ENCODE results near the gene TRIP11. TPM values are rescaled to one million over a fixed set of nuclear protein-coding genes. Genes with fewer than 3 reads are reported as not detected.

Gene TRIP11
- total RNA-seq, 1 experiment from 2014 or later, result 18.8 TPM

DNA sequence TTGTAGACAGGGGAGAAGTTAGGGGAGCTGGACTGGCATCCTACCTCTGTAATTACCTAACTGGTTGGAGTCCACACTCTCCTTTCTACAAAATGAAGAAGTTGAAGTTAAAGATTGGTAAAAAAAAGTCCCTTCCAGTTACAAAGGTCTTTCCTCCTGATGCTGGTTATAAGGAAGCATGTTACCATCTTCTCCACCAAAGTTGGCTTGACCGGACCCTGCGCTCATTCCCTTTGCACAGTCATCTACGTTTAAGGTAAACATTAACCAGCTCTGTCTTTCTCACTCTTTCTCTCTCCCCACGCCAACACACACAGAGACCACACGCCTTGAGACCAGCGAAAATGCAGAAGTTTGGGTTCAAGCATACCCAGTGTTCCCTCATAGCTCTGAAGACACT is 104.3 kb downstream of the TRIP11 start:
- in situ Hi-C loops (cut with HindIII; ENCODE audit: low pct_unique_long_range_greater_than_20kb, low sequenced_read_pairs), result no loop called here
- no peak for DNase-seq (ENCODE audit: low read depth, low spot score)

DNA sequence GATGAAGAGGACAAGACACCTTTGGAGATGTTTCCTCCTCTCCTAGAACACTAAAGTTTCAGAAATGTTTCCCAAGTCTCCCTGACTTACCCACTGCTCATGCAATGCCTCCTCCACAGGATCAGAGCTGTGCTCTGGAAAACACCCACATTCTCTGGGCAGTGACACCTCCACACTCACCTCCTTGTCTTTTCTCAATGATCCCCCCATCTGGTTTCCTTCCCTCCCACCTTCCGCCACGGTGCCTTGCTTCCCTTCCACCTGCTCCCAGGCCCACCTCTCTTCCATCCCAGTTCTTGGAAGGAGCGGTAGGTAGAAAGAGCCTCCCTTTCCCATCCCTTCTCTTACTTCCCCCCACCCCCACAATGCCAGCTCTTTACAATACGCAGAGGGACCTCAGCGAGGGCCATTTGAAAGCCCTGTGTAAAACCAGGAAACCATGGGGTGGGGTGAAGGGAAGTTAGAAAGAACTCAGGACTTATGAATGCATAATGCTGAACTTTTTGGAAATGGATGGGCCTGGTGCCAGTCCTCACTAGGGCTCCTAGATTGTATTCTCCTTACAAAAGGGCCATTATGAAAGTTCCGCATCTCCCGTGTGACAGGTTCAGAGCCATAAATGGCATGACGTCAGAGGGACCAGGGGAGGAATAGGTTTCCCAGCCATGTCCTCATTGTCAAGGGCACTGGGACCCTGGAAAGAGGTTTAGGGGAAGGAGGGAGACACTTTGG is 105.1 kb downstream of the TRIP11 start:
- peak; percentile 99 for DNase-seq (ENCODE audit: low read depth, low spot score)
- in situ Hi-C loops (cut with HindIII; ENCODE audit: low pct_unique_long_range_greater_than_20kb, low sequenced_read_pairs), result no loop called here

DNA sequence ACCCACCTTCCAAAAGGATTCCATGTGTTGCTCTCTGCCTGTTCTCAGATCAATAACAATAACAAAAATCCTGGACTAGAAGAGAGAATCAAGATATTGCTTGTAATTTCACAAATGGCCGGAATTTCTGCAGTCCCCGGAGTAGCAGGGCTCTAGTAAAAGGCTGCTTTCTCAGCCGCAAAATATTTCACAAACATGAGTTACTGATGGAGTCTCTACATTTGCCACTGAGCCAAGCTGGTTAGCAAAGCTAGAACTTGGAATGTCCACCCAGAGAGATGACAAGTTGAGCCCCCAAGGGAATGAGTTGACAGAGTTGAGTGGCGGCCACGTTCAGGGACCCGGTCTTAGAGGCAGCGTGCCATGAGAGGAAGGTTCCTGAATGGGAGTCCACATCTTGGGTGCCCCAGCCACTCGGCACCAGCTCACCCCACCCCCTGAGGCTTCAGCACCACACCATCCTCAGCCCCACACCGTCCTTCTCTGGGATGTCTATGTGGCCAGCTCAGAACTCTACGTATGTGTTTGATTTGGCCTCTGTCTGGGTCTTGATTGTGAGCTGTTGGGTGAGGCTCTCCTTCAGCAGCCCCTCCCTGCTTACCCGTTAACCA is 108.3 kb downstream of the TRIP11 start:
- in situ Hi-C loops (cut with HindIII; ENCODE audit: low pct_unique_long_range_greater_than_20kb, low sequenced_read_pairs), result no loop called here

DNA sequence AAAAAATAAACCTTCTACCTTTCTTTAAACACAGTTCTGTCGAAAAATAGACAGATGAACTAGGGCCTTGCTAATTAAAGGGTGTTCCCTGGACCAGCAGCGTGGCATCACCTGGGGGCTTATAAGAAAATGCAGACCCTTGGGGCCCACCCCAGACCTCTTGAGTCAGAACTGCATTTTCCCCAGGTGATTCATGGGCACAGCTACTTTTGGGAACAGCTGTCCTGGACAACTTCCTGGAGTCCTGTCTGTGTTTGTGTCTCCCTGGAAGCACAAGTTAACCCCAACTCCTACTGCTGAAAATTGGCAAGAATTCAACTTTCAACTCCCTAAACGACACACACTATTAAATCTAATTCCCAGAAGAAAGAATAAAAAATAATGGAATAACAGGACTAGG is 110.2 kb downstream of the TRIP11 start:
- in situ Hi-C loops (cut with HindIII; ENCODE audit: low pct_unique_long_range_greater_than_20kb, low sequenced_read_pairs), result no loop called here

More for the DNA sequence above, 108.3 kb downstream of the TRIP11 start:
- no peak for DNase-seq (ENCODE audit: low read depth, low spot score)

DNA sequence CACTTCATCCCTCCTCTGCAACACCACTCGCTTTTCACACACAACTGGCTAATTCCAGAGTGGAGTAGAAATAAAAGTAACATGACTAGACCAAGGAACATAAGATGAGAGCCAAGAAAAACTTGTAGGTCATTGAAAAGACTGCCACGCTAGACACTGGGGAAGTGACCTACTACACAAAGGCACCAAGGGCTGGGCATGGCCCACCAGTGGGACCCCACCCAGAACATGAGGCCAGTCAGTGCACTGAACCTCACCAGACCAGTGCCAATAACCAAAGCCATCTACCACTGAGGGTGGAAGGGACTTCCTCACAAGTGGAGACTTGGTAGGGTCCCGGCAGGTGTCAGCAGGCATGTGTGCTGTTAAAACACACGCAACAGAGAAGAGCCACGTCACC is 112.1 kb downstream of the TRIP11 start:
- in situ Hi-C loops (cut with HindIII; ENCODE audit: low pct_unique_long_range_greater_than_20kb, low sequenced_read_pairs), result no loop called here
- no peak for DNase-seq (ENCODE audit: low read depth, low spot score)

More for the DNA sequence above, 110.2 kb downstream of the TRIP11 start:
- no peak for DNase-seq (ENCODE audit: low read depth, low spot score)

DNA sequence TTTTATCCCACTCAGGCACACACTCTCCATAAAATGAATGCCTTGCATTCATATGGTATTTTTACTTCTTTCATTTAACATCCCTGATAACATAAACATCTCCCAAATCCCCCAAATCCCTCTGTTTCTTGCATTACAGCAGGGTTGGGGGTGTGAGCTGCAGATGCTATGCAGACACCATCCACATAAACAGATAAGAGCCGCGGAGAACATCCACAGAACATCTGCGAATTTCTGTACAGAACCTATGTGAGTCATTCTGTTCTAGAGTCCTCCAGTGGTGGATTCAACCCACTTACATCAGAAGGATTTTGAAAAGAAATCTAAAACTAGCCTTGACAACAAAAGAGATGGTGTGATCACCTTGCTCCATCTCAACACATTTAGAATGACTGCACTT is 112.7 kb downstream of the TRIP11 start:
- no peak for DNase-seq (ENCODE audit: low read depth, low spot score)
- in situ Hi-C loops (cut with HindIII; ENCODE audit: low pct_unique_long_range_greater_than_20kb, low sequenced_read_pairs), result no loop called here

DNA sequence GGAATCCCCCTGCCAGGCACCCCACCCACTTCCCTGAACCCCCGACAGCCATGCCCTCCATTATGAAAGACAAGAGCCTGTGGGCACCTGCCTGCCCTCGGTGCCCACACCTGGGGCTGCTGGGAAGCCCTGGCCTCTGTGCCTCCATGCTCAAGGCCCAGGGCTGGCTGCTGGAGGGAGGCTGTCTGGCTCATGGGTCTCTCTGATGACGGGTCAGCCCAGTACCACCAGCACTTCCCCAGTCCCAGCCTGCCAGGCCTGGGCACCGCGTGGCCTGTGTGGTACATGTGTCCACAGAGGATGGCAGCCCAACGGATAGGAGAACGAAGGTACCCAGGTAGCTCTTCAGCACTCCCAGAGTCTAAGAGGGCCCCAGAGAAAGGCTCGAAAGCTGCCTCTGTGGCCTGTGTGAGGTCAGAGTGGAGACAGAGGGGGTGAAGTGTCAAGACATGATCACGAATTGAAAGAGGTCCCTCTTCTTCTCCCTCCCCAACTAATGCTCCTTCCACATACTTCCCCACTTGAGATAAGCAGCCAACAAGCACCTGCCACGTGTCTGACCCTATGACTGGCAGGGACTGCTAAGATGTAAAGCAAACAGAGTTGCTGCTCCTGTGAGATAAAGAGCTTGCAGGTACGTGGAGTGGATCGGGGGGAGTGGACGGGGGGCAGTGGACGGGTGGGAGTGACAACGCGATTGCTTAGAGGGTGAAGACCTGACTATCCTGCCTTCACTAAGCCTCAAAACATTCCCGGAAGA is 113.5 kb downstream of the TRIP11 start:
- in situ Hi-C loops (cut with HindIII; ENCODE audit: low pct_unique_long_range_greater_than_20kb, low sequenced_read_pairs), result no loop called here
- DNase-seq (ENCODE audit: low read depth, low spot score), result no peak

DNA sequence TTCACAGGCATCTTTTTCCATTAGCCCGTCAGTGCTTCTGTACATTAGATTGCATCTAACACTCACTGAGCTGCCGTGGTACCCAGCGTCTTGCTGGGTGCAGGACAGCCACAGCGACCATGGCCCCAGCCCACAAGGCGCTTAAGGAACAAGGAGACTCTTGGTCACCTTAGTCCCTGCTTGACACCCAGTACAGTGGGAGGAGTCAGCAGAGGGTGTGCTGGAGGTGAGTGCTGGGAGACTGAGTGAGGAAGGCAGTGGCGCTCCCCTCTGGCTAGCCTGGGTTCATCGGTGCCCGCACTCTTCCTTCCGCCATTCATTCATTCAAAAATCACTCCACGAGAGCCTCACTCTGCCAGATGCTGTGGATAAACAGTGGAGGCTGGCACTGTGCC is 114.1 kb downstream of the TRIP11 start:
- in situ Hi-C loops (cut with HindIII; ENCODE audit: low pct_unique_long_range_greater_than_20kb, low sequenced_read_pairs), result no loop called here
- DNase-seq (ENCODE audit: low read depth, low spot score), result no peak

DNA sequence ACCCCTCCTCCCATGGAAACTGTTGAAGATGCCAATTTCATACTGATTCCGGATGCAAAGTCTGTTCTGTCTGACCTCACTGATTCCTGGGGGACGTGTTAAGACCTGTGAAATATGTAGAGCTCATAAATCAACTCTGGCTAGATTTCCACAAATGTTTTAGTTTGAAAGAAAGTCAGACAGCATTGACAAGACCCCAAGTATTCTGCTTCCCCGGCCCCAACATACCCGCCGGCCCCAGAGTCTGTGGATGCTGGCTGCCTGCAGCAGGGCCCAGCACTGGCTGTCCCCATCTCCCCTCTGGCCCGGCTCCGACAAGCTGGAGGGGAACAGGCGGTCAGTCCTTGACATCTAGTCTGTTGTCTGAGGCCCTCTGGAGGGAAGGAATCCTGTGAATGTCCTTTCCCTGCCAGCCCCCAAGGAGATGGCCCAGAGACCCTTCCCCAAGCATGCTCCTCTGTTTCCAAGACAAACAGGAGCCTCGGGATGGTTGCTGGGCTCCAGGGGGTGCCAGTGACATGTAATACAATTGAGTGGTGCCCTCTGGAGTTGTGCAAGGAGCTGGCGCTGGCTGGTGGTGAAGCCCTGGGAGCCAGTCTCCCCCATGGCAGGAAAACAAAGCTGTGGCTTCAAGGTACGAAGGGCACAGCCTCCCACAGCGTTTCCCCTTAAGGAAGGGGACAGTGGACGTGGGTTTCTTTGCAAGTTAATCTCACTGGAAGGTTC is 114.7 kb downstream of the TRIP11 start:
- no peak for DNase-seq (ENCODE audit: low read depth, low spot score)
- in situ Hi-C loops (cut with HindIII; ENCODE audit: low pct_unique_long_range_greater_than_20kb, low sequenced_read_pairs), result no loop called here

DNA sequence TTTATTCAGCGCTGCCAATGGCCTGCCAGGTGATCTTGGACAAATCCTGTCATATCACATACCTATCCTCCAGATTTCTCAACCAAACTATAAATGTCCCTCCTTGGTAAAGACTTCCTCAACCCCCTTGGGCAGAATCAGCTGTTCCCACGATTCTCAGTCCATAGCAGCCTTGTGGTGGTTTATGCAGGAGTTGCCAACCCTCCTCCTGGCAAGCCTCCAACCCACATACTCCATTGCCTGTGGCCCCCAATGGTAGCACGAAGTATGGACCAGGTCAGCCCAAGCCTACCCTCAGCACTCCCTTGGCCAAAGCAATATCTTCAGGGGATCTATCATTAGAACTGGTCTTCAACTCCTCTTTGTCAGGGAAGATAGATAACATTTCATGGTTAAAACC is 119.3 kb downstream of the TRIP11 start:
- DNase-seq (ENCODE audit: low read depth, low spot score), result no peak
- in situ Hi-C loops (cut with HindIII; ENCODE audit: low pct_unique_long_range_greater_than_20kb, low sequenced_read_pairs), result no loop called here

DNA sequence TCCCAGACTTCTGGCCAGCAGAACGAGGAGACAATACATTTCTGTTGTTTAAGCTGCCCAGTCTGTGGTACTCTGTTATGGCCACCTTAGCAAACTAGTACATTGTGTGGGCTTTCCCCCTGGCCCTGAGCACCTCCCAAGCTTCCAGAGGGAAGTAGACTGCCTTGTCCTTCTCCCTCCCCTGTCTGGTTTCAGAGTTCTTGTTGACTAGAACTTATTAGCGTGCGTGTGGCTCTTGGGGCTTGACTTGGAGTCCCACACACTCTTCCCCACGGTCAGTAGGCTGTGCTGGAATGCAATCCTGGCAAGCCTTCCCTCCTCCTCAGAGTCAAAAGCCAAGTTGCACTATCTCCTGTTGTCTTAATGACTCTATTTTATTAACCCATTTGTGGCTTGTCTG is 120.0 kb downstream of the TRIP11 start:
- in situ Hi-C loops (cut with HindIII; ENCODE audit: low pct_unique_long_range_greater_than_20kb, low sequenced_read_pairs), result no loop called here
- no peak for DNase-seq (ENCODE audit: low read depth, low spot score)

DNA sequence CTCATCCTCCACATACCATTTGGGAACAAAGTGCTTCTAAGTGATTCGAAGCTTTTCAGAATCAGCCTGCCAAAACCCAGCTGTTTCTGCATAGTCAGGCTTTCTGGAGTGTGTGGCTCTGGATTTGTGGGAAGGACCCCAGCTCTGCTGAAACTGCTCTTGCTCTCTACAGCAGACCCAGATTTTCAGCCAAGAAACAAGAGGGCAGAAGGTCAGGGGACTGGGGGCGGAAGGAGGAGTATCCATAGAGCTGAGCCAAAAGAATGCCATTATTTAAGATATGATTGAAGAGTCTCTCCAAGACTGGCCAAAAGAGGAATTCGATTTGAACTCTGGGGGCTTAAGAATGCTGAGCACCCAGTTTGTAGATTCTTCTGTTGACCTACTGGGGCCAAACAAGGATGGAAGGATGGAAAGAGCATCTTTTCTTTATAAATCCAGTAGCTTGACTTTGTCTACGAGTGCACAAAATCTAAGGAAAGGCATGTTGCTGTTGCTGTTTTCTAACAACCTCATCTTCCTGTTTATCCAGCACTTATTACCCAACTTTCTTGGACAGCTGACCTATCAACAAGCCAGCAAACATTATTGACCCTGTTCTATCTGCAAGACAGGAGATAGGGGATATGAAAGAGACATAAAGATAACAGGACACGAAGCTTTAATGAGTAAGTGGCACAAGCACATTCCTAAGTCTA is 121.5 kb downstream of the TRIP11 start:
- no peak for DNase-seq (ENCODE audit: low read depth, low spot score)
- in situ Hi-C loops (cut with HindIII; ENCODE audit: low pct_unique_long_range_greater_than_20kb, low sequenced_read_pairs), result no loop called here

Other genes starting within 250 kb of the TRIP11 start
- gene TC2N, start 172.5 kb downstream of the TRIP11 start, total RNA-seq (2014; rRNA removed; shearing (Covaris generic)), result 5.4 and 5.9 TPM in 2 replicates
- 111 and 119 TPM in 2 replicates for gene FBLN5, start 92.4 kb downstream of the TRIP11 start, total RNA-seq (2014; rRNA removed; shearing (Covaris generic))
- gene ATXN3, start 66.5 kb upstream of the TRIP11 start, total RNA-seq (2014; rRNA removed; shearing (Covaris generic)), result 42.5 and 52.1 TPM in 2 replicates
- 380 and 394 TPM in 2 replicates for gene NDUFB1, start 81.6 kb upstream of the TRIP11 start, total RNA-seq (2014; rRNA removed; shearing (Covaris generic))
- 67.8 and 79.5 TPM in 2 replicates for gene CPSF2, start 81.9 kb upstream of the TRIP11 start, total RNA-seq (2014; rRNA removed; shearing (Covaris generic))